ENCODE results near the gene CCR5AS.
"Not testable (repeated sequence)": the region's sequence is repeated elsewhere in the genome, so short reads cannot be mapped to it uniquely, and the experiment has no call there.

The CCR5AS gene

DNA sequence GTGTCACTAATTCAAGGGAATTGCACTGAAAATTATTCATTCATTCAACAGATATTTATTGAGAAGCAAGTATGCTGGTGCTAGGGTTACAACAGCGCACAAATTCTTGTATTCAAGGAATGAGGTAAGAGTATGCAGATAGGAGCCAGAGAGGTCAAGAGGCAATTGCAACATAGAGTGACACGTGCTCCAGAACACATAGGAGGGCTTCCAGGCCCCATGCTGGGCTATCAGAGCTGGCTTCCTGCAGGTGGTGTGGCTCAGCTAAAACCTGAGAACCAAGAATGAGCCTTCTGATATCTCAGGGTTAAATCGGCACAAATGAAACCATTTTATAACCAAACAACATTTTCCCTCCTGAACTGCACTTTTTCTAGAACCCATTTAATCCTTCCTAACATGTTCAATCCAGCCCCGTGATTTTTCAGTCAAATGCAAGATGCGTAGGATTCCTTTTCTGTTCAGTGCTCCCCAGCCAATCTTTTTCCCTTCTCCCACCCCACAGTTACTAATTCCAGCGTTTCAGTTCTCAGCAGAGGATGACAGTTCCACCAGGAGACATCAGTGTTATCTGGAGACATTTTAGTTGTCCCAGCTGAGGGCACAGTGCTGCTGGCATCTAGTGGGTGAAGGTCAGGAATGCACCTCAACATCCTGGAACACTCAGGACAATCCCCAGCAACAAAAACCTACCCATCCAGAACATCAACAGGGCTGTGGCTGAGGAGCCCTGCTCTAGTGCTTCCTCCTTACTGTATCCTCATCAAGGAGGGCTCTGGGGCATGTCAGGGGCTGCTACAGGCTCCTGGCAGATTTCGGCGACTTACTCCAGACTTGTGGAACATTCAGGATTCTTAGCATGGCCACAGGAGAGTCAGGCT lies 13.1 kb downstream of the CCR5AS start:
- Mint-ChIP-seq H3K4me3 (no peak overlapping the region), H3K27ac (ENCODE audit: unreplicated experiment) (no peak overlapping the region)

DNA sequence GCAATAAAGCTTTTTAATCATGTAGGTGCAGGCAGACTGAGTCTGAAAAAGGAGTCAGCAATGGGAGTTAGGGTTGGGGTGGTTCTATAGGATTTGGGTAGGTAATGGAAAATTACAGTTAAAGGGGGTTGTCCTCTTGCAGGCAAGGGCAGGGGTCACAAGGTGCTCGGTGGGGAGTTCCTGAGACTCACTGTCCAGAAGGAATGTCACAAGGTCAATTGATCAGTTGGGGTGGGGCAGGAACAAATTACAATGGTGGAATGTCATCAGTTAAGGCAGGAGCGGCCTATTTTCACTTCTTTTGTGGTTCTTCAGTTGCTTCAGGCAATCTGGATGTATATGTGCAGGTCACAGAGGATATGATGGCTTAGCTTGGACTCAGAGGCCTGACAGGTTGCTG lies 13.9 kb downstream of the CCR5AS start:
- peaks cover 4% of the 10 kb centered on the region for H3K4me1 Mint-ChIP-seq
- DNase-seq (ENCODE audit: low read depth, low spot score), result no peak
- H3K27ac Mint-ChIP-seq (ENCODE audit: unreplicated experiment), result no peak overlapping the region
- peaks cover 3% of the 10 kb centered on the region for H3K9me3 Mint-ChIP-seq
- no peaks in the 10 kb centered on the region for H3K36me3 Mint-ChIP-seq (ENCODE audit: low read depth)
- H3K4me3 Mint-ChIP-seq, result no peak overlapping the region
- TF ChIP-seq, protein P1, sequence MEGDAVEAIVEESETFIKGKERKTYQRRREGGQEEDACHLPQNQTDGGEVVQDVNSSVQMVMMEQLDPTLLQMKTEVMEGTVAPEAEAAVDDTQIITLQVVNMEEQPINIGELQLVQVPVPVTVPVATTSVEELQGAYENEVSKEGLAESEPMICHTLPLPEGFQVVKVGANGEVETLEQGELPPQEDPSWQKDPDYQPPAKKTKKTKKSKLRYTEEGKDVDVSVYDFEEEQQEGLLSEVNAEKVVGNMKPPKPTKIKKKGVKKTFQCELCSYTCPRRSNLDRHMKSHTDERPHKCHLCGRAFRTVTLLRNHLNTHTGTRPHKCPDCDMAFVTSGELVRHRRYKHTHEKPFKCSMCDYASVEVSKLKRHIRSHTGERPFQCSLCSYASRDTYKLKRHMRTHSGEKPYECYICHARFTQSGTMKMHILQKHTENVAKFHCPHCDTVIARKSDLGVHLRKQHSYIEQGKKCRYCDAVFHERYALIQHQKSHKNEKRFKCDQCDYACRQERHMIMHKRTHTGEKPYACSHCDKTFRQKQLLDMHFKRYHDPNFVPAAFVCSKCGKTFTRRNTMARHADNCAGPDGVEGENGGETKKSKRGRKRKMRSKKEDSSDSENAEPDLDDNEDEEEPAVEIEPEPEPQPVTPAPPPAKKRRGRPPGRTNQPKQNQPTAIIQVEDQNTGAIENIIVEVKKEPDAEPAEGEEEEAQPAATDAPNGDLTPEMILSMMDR (conservative IDR thresholded peaks at IDR 0.05), result no peak
- H3K27me3 Mint-ChIP-seq (ENCODE audit: low read depth), result no peaks in the 10 kb centered on the region

More for the DNA sequence above, 13.1 kb downstream of the CCR5AS start:
- TF ChIP-seq, protein P1 (conservative IDR thresholded peaks at IDR 0.05), result no peak
- no peaks in the 10 kb centered on the region for H3K27me3 Mint-ChIP-seq (ENCODE audit: low read depth)
- no peak for DNase-seq (ENCODE audit: low read depth, low spot score)
- no peaks in the 10 kb centered on the region for H3K36me3 Mint-ChIP-seq (ENCODE audit: low read depth)
- H3K9me3 Mint-ChIP-seq, result peaks cover 3% of the 10 kb centered on the region
- peaks cover 4% of the 10 kb centered on the region for H3K4me1 Mint-ChIP-seq

DNA sequence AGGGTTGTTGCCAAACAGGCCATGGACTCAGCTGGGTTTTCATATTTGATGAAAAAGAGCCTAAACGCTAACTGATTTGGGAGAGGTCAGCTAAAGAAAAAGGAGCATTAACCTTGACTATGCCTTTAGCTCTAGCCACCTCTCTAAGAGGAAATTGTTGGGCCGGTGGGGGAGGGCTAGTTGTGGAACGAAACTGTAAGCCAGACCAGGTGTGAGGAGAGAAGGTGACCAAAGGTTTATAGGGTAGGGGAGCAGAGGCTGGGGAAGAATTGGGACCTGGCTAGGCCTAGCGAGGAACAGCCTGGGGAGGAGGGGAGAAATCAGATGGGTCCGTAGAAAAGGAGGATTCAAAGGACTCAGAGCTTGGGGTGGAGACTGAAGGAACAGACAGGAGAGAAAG lies 15.3 kb downstream of the CCR5AS start:
- not testable (repeated sequence) for H3K9me3 Mint-ChIP-seq; H3K4me1 Mint-ChIP-seq; H3K4me3 Mint-ChIP-seq; H3K27me3 Mint-ChIP-seq (ENCODE audit: low read depth); H3K36me3 Mint-ChIP-seq (ENCODE audit: low read depth); H3K27ac Mint-ChIP-seq (ENCODE audit: unreplicated experiment); DNase-seq (ENCODE audit: low read depth, low spot score)

DNA sequence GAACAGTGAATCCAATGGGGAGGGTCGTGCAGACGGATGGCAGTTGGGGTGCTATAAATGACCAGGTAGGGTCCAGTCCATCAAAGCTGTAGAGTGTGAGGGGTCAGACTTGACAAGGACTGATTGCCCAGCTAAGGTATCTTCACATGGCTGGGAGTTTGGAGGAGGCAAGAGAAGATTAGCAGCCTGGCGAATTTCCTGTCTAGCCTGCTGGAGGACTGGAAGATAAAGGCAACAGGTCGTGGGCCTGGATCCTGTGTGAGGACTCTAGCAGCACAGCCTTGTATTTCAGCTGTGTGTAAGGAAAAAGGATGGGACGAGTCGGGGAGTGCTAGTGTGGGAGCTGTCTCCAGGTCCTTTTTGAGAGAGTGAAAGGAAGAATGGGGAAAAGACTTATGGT lies 17.6 kb downstream of the CCR5AS start:
- Mint-ChIP-seq H3K4me3 (no peak overlapping the region), H3K9me3 (peaks cover 8% of the 10 kb centered on the region), H3K27me3 (ENCODE audit: low read depth) (peaks cover 4% of the 10 kb centered on the region), H3K4me1 (peaks cover 4% of the 10 kb centered on the region), H3K36me3 (ENCODE audit: low read depth) (no peaks in the 10 kb centered on the region), H3K27ac (ENCODE audit: unreplicated experiment) (no peak overlapping the region)
- TF ChIP-seq, protein P1 (conservative IDR thresholded peaks at IDR 0.05), result no peak
- DNase-seq (ENCODE audit: low read depth, low spot score), result no peak

DNA sequence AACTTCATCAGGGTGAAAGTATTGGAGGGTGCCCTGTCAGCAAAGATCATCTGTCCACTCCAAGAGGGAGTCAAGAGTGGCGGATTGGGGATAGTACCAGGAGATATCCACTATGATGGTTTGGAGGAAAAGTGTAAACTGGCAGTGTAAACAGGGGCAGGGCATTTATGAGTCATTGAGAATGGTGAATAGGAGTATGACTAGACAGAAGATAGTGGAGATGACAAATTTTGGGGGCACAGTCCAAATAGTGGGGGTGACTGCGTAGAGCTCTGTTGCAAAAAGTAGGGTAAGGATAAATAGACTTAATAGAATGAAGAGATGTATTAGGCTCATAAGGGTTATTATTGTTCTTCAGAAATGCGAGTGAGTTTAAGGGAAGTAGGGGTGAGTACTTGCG lies 18.0 kb downstream of the CCR5AS start:
- not testable (repeated sequence) for H3K4me1 Mint-ChIP-seq; DNase-seq (ENCODE audit: low read depth, low spot score); H3K4me3 Mint-ChIP-seq; H3K36me3 Mint-ChIP-seq (ENCODE audit: low read depth); H3K27ac Mint-ChIP-seq (ENCODE audit: unreplicated experiment); H3K27me3 Mint-ChIP-seq (ENCODE audit: low read depth); H3K9me3 Mint-ChIP-seq

DNA sequence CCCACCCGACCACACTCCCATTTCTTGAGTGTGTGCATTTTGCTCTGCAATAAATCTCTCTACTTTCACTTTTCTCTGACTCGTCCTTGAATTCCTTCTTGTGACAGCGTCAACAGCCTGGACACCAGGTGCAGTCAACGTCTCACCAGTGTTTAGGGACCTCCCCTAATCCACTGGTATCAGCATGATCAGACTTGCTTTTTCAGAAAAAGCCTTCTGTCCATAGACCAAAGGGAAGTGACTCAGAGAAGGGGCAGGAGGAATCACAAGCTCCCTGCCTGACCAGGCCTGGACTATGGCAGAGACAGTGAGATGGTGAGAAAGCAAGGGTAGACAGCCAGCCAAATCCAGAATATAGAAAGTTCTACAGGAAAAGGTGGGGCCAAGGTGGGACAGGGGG lies 20.7 kb downstream of the CCR5AS start:
- TF ChIP-seq, protein P1 (conservative IDR thresholded peaks at IDR 0.05), result no peak
- no peaks in the 10 kb centered on the region for H3K4me1 Mint-ChIP-seq
- H3K9me3 Mint-ChIP-seq, result peaks cover 6% of the 10 kb centered on the region
- no peak overlapping the region for H3K4me3 Mint-ChIP-seq
- DNase-seq (ENCODE audit: low read depth, low spot score), result no peak
- H3K27ac Mint-ChIP-seq (ENCODE audit: unreplicated experiment), result no peak overlapping the region
- no peaks in the 10 kb centered on the region for H3K36me3 Mint-ChIP-seq (ENCODE audit: low read depth)
- peaks cover 6% of the 10 kb centered on the region for H3K27me3 Mint-ChIP-seq (ENCODE audit: low read depth)
